Anterior cingulate cortex (tissue), 58 donors: ENCODE measurements around the gene MAP2K7.
"Not testable (repeated sequence)": the region's sequence is repeated elsewhere in the genome, so short reads cannot be mapped to it uniquely, and the experiment has no call there.

ENCODE experiments used
- DNase-seq, 58 donors: peaks; one replicate each; lab custom pipeline; 2025; lab: John Stamatoyannopoulos, UW

The MAP2K7 gene

DNA sequence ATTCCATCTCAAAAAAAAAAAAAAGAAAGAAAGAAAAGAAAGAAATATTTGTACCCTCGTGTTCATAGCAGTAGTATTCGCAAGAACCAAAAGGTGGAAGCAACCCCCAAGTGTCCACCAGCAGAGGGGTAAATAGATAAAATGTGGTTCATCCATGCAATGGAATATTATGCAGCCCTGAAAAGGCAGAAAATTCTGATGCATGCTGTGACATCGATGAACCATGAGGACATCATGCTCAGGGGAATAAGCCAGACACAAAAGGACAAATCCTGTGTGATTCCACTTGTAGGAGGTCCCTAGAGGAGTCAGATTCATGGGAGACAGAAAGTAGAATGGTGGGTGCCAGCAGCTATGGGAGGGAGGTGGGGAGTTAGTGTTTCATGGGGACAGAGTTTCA, 21.8 kb upstream of the MAP2K7 start:
- no peak for DNase-seq

DNA sequence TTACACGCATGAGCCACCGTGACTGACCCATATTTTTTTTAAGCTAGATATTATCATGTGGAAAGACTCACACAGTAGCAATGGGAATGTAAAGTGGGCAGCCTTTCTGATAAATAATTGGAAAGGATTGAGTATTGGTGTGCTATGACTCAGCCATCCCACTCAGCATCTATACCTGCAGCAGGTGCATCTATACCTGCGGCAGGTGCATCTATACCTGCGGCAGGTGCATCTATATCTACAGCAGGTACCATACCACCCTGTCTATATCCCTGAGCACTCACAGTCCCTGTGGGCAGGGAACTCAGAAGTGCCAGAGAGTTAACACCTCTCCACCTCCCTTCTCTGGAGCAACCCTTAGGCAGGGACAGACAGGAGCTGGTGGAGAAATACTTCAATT, 20.6 kb upstream of the MAP2K7 start:
- DNase-seq = no peak

DNA sequence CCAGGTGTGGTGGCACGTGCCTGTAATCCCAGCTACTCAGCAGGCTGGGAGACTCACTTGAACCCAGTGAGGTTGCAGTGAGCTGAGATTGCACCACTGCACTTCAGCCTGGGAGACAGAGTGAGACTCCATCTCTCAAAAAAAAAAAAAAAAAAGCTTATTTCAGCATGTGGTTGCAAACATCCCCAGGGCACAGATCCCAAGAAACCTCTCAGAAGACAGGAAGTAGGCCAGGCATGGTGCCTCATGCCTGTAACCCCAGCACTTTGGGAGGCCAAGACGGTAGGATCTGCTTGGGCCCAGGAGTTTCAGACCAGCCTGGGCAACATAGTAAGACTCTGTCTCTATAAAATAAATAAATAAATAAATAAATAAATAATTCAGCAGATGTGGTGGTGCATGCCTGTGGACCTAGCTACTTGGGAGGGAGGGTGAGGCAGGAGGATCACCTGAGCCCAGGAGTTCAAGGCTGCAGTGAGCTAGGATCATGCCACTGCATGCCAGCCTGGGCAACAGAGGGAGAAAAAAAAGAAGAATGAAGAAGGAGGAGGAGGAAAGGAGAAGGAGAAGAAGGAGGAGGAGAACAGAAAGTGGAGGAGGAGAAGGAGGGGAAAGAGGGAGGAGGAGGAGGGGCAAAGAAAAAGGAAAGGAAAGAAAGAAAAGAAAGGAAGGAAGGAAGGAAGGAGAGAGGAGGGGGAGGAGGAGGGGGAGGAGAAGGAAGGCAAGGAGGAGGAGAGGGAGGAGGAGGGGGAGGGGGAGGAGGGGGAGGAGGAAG, 19.7 kb upstream of the MAP2K7 start:
- DNase-seq = no peak

DNA sequence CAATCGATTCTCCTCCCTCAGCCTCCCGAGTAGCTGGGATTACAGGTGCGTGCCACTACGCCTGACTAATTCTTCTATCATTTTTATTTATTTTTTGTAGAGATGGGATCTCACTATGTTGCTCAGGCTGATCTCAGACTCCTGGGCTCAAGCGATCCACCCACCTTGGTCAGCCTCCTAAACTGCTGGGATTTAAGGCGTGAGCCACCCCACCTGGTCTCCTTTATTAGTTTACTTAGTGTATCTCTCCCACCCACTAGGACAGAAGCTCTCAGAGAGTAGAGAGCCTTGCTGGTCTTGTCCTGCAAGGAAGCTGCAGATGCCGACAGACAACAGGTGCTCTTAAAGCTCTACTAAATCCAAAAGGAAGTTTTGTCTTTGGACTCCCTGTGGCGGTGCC, 17.9 kb upstream of the MAP2K7 start:
- DNase-seq = no peak

DNA sequence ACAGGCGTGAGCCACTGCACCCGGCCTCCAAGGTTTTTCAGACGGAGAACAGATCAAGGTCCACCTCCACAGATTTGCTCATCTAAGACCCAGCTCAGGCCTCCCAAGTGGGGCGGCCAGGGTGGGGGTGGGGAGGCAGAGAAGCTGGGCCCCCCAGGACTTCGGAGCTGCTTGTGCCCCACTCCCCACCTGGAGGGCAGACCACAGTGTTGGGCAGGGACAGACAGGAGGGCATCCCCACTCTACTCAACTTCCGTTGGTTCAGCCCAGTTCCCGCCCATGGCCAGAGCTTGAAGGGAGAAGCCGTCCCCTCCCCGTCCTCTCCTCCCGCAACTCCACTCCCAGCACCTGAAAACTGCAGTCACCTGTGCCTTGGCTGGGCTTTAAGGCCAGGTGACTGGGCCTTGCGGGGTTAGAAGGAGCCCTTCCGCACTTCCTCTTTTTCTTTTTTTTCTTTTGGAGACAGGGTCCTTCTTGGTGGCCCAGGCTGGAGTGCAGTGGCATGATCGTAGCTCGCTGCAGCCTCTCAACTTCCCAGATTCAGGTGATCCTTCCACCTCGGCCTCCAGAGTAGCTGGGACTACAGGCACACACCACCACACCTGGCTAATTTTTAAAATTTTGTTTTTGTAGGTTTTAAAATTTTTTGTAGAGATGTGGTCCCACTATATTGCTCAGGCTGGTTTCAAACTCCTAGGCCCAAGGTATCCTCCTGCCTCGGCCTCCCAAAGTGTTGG, 16.1 kb upstream of the MAP2K7 start:
- DNase-seq = no peak

DNA sequence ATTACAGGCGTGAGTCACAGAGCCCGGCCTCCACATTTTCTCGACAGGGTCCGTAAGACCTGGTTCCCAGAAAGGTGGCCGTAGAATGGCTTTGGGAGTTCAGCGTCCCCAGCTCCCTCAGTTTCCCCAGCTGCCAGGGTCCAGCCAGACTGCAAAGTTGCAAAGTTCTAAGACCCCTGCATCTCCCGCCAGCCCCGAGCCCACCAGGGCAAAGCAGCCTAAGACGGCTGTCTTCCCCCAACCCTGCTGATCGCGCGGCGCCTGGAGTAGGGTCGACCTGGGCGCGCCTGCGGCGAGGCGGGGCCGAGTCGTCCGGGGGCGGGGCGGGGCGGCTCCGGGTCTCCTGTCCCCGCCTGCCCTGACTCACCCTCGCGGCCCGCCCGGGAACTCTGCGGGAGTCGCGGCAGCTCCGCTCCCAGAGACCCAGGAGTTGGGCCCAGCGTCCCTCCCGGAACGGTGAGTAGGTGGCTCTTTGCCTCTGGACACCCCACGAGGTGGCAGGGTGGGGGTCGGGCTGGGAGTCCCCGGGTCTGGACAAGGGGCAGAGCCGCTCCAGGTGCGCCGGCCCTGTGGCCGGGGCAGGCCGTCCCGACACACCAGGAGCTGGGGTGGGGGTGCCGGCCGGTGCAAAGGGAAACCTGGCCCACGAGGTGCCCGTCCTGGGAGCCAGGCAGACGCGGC, 15.4 kb upstream of the MAP2K7 start, which contains the start of gene LRRC8E:
TSS of gene LRRC8E (plus strand) at position 366 of the 681 bp plus-strand sequence. CDS start 7,094 bp downstream, outside the sequence.
- no peak for DNase-seq

DNA sequence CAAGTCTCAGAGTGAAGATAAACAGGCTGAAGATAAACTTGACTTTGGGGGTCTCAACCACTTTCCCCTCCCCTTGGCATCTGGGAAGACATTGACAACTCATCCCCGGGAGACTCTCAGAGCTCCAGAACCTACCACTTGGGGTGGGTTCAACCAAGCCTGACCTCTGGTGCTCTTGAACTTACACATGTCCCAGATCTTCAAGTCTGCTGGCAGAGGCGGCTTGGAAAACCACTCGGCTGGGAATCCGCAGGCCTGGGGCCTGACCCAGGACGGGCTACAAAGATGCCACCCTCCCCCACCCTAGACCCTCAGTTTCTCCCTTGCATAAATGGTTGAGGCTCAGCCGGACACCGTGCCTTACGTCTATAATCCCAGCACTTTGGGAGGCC, 14.9 kb upstream of the MAP2K7 start:
- no peak for DNase-seq

DNA sequence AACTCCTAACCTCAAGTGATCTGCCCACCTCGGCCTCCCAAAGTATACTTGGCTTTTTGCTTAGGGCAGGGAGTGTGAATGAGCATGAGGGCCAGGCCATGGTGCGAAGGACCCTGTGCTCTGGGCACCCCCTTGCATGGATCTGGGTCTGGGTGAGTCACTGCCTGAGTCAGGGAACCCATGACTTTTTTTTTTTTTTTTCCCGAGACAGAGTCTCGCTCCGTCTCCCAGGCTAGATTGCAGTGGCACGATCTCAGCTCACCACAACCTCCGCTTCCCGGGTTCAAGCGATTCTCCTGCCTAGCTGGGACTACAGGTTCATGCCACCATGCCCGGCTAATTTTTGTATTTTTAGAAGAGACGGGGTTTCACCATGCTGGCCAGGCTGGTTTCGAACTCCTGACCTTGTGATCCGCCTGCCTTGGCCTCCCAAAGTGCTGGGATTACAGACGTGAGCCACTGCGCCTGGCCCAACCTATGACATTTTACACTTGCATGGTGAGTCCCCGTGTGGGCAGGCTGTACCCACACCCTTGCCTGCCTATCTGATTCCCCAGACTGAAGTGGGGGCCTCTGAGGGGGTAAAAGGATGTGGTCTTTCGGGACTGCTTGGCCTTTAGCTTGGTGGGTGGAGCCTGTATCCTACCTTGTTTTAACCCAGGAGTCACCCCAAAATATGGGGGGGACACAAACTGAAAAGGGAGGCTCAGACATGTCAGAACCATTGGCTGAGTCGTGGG, 10.1 kb upstream of the MAP2K7 start:
- not testable (repeated sequence) for DNase-seq

DNA sequence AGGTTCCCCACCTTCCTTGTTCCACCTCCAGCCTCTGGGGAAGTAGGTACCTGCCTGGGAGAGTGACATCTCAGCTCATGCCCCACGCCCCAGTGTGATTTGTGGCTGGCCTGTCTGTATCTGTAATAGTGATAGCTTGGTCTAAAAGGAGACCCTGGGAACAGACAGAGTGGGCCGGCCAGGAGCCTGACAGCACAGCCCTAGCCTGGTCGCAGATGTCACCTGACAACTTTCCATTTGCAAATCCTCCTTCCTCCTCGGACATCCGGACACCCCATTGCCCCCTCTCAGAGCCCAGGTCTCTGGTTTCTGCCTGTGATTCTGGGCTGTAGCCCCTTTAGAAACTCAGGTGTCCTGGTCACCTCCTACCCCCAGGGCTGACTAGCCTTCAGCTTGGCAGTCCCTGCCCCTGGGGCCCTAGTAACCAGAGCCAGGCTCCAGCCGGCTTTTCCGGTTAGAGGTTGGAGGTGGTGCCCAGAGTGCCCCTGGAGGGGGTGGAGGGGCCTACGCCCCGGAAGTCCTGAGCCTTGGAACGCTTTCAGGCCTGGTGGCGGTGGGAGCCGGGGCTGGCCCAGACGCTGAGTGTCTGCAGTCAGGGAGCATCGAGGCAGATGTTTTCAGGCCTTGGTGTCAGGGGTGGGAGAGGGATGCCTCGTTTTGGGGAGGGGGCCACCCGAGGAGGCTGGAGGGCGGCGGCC, 8.9 kb upstream of the MAP2K7 start:
- DNase-seq = no peak

DNA sequence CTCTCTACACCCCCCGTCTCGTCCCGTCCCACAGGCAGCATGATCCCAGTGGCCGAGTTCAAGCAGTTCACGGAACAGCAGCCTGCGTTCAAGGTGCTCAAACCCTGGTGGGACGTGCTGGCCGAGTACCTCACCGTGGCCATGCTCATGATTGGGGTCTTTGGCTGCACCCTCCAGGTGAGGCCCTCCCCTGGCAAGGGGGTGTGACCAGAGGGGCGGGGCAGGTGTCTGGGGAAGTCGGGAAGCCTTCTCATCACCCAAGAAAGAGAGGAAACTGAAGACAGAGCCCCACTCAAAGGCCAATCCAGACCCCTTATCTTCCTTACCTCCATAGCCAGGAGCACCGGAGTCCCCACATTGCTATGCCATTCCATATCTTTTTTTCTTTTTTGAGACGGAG, 8.1 kb upstream of the MAP2K7 start:
- DNase-seq = no peak

DNA sequence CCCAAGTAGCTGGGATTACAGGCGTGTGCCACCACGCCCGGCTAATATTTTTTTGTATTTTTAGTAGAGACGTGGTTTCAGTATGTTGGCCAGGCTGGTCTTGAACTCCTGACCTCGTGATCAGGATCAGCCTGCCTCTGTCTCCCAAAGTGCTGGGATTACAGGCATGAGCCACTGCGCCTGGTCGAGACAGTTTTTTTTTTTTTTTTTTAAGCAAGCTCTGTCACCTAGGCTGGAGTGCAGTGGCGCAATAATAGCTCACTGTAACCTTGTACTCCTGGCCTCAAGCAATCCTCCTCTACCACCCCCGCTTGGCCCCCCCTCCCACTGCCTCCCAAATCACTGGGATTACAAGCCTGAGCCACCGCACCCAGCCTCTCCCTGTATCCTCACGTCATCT, 6.4 kb upstream of the MAP2K7 start:
- no peak for DNase-seq

DNA sequence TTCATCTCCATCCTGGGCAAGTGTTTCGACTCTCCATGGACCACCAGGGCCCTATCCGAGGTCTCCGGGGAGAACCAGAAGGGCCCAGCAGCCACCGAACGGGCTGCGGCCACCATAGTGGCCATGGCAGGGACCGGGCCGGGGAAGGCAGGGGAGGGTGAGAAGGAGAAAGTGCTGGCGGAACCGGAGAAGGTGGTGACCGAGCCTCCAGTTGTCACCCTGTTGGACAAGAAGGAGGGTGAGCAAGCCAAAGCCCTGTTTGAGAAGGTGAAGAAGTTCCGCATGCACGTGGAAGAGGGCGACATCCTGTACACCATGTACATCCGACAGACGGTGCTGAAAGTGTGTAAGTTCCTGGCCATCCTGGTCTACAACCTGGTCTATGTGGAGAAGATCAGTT, 4.7 kb upstream of the MAP2K7 start:
- no peak for DNase-seq

DNA sequence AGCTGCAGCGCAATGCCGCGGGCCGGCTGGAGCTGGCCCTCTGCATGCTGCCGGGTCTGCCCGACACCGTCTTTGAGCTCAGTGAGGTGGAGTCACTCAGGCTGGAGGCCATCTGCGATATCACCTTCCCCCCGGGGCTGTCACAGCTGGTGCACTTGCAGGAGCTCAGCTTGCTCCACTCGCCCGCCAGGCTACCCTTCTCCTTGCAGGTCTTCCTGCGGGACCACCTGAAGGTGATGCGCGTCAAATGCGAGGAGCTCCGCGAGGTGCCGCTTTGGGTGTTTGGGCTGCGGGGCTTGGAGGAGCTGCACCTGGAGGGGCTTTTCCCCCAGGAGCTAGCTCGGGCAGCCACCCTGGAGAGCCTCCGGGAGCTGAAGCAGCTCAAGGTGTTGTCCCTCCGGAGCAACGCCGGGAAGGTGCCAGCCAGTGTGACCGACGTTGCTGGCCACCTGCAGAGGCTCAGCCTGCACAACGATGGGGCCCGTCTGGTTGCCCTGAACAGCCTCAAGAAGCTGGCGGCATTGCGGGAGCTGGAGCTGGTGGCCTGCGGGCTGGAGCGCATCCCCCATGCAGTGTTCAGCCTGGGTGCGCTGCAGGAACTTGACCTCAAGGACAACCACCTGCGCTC, 3.8 kb upstream of the MAP2K7 start:
- DNase-seq = no peak

DNA sequence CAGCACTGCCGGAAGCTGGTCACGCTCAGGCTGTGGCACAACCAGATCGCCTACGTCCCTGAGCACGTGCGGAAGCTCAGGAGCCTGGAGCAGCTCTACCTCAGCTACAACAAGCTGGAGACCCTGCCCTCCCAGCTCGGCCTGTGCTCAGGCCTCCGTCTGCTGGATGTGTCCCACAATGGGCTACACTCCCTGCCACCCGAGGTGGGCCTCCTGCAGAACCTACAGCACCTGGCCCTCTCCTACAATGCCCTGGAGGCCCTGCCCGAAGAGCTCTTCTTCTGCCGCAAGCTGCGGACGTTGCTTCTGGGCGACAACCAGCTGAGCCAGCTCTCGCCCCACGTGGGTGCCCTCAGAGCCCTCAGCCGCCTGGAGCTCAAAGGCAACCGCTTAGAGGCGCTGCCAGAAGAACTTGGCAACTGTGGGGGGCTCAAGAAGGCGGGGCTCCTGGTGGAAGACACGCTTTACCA, 3.2 kb upstream of the MAP2K7 start:
- DNase-seq = no peak

DNA sequence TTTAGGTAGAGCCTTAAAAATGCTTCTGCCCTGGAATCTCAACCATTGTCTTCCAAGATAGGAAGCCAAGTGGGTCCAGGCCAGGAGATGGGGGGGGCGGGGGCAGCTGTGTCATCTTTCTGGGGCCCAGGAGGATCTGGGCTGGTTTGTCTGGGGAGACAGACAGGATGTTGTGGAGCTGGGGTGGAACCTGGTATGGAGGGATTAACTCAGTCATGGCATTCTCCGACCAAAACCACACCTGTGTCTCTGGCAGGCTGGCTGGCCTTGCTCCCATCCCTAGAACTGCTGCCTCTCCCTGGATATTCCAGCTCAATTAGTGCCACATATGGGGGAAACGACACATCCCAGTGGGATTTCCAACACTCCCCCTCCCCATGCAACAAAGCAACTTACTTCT, 2.7 kb upstream of the MAP2K7 start:
- no peak for DNase-seq

DNA sequence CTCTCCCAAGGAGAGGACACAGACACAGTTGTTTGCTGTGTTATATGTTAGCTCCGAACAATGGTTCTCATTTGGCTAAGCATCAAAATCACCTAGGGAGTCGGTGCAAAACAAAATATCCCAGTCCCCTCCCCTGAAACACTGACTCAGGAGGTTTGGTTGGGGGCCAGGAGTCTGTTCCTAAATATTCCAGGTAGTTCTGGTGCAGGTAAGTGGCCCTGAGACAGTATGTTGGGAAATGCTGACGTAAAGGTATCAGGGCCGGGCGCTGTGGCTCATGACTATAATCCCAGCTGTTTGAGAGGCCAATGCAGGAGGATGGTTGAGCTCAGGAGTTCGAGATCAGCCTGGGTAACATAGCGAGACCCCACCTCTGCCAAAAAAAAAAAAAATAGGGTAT, 2.3 kb upstream of the MAP2K7 start:
- no peak for DNase-seq

DNA sequence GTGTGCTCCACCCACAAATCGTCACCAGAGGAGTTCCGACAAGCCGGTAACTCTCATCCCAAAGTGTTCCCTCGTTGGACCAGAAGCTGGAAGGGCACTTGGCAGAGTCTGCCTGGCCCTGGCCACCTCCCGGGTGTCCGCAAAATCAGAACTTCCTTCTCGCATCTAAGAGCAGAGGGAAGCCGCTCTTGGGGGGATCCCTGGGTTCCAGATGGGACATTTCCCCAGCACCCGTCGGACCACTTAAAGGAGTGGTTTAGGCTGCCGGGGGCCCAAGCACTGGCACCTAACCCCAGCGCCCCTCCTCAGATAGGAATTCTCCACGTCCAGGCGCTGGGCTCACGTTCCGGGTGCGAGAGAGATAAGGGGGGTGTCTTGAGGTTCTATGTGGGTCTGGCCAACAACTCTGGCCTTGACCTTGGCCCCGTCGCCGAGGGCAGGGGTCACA, 857 bp upstream of the MAP2K7 start:
- peak in 1 of 58 donors; percentile 63 for DNase-seq

DNA sequence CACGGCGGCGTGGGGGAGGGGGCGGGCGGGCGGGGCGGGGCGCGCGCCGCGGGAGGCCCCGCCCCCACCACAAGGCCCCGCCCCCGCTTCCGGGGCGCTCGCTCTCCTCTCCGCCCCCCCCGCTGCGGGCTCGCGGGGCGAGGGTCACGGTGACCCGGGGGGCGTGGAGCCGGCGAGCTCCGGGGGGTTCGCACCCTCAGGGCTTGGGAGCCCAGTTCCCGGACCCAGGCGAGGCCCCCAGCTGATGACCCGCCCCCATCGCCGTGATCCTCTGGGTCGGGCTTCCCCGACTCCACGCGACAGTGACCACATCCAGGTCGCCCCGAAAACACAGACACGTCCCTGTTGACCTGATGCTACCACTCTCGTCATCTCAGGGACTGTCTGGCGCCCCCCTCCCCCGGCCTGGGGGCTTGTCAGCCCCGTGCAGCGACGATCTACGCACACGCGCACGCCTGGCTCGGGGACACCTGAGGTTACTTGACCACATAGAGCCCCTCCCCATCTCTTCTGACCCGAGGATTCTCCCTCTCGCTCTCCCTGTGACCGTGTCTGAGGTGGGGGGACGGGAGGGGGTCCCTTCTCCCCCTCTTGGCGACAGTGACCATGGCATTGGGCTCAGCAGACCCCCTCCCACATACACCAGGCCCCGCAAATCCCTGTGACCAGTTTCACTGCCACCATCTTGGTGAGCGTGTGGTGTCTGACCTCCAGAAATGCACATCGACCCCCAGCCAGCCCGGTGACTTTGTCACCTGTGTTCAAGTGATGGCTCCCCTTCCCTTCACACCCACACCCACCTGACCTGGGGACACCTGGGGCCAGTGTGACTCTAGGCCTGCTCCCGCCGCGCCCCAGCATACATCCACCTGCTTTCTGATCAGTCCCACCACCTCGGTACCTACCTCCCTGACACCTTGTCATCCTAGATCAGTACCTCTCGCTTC, 670 bp downstream of the MAP2K7 start:
- DNase-seq = peak in 6 of 58 donors; percentile 35 to 73 (median 64)
